Lung (tissue), 12 donors: ENCODE results near the gene SMURF1. TPM values are rescaled to one million over a fixed set of nuclear protein-coding genes. Genes with fewer than 3 reads are reported as not detected.
A peak's percentile ranks its signal among the peaks of the same experiment; 100 is the strongest.

Experiments
- ATAC-seq: fragments of 200-7000 bp; cut with Tn5 transposase; one replicate; pipeline ENCODE4 v1.9.1; 2020; ENCODE audit warnings: moderate number of reproducible peaks; ENCODE audit not compliant: insufficient read depth, low FRiP score
- DNase-seq, 3 donors: peaks; one replicate each; pipeline ENCODE4 v3.0.0-alpha.2; 2013 to 2017
- H3K27ac ChIP-seq, 2 donors: one replicate each; pipeline ENCODE4 v1.5.1; 2013; ENCODE audit warnings: mild to moderate bottlenecking in 2 of 2, moderate library complexity in 2 of 2, control low read depth in 1 of 2, inconsistent platforms in 1 of 2, low read depth in 1 of 2, low read length in 1 of 2
- H3K27me3 ChIP-seq, 3 donors: one replicate each; pipeline ENCODE4 v1.5.1; 2013; ENCODE audit warnings: low read length in 2 of 3; ENCODE audit not compliant: control insufficient read depth in 3 of 3, insufficient read depth in 3 of 3
- H3K36me3 ChIP-seq, 4 donors: one replicate each; pipeline ENCODE4 v1.5.1; 2013; ENCODE audit warnings: low read length in 4 of 4, mild to moderate bottlenecking in 1 of 4, moderate library complexity in 1 of 4; ENCODE audit not compliant: control insufficient read depth in 4 of 4, insufficient read depth in 4 of 4
- H3K4me1 ChIP-seq, 5 donors: one replicate each; pipeline ENCODE4 v1.5.1; 2013; ENCODE audit warnings: low read length in 5 of 5, mild to moderate bottlenecking in 2 of 5, moderate library complexity in 1 of 5; ENCODE audit not compliant: control insufficient read depth in 5 of 5, insufficient read depth in 5 of 5
- H3K4me3 ChIP-seq: one replicate; pipeline ENCODE4 v1.5.1; 2013; ENCODE audit warnings: mild to moderate bottlenecking, control low read depth, moderate library complexity
- H3K9ac ChIP-seq, 2 donors: one replicate each; pipeline ENCODE4 v1.5.1; 2013; ENCODE audit warnings: low read length in 2 of 2, control low read depth in 1 of 2; ENCODE audit not compliant: insufficient read depth in 1 of 2
- H3K9me3 ChIP-seq, 4 donors: one replicate each; pipeline ENCODE4 v1.5.1; 2013; ENCODE audit warnings: low read length in 3 of 4, mild to moderate bottlenecking in 1 of 4, moderate library complexity in 1 of 4; ENCODE audit not compliant: control insufficient read depth in 4 of 4, insufficient read depth in 3 of 4
- WGBS, 2 donors: extraction: QIAGEN DNeasy Blood & Tissue Kit; methylation state at CpG; one replicate each; pipeline ENCODE4 v1.1.7; 2013; 5-methylcytosine and 5-hydroxymethylcytosine counted together
- polyA plus RNA-seq, 2 donors: library from polyadenylated mRNA; stranded (reverse); fragments of 200-250 nt; gene quantifications; one replicate each; pipeline ENCODE4 v1.2.1, GENCODE V29; 2013
- total RNA-seq, 2 donors: library from RNA; depleted of rRNA in 1 of 2; stranded (reverse); fragments of >200 nt in 1 of 2; gene quantifications; one replicate each; pipeline ENCODE4 v1.2.1, GENCODE V29; 2014 to 2021
- TF ChIP-seq, protein P1 (sequence below): IDR thresholded peaks from 2 replicates; pipeline ENCODE4 v1.5.1; 2012; ENCODE audit warnings: mild to moderate bottlenecking; ENCODE audit errors: control extremely low read depth, extremely low read depth
- donor health status: control.
- donor health status: control.
- donor health status: Bipolar disorder and iron deficiency.
- donor health status: healthy.
- donor health status: DM: yes; HTN: yes; CAD: no.

Gene SMURF1
- total and polyA plus RNA-seq, 4 donors: 9.0 to 36.4 (median 21.5) TPM

DNA sequence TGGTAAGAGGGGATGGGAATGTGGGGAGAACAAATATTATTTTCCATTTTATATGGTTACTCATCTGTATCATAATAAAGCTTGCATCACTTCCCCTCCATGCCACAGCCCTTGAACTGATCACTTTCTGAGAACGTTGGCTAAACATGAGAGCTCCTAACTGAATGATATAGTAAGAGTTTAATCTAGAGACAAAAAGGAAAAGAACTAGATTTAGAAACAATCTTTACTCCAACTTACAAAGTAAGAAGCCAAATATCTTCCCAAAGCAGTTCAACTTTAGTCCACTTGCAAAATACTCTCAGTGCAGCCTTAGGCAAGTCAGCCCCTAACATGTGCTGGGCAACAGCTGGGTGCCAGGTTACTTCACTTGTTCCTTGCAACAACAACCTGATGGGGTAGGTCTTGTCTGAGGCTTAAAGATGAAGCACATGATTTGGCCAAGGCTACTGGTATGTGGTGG, 20.3 kb downstream of the SMURF1 start:
- Histone ChIP-seq H3K36me3 (no peaks in the 10 kb centered on the region), H3K9me3 (peaks cover 0 to 3% (median 0%) of the 10 kb centered on the region in 4 donors), H3K4me3 (no peak overlapping the region), H3K27ac (peak overlapping the region in 1 of 2 donors; percentile 76), H3K27me3 (no peaks in the 10 kb centered on the region), H3K4me1 (peaks cover 0 to 24% (median 16%) of the 10 kb centered on the region in 5 donors), H3K9ac (no peak overlapping the region)
- TF ChIP-seq, protein P1, sequence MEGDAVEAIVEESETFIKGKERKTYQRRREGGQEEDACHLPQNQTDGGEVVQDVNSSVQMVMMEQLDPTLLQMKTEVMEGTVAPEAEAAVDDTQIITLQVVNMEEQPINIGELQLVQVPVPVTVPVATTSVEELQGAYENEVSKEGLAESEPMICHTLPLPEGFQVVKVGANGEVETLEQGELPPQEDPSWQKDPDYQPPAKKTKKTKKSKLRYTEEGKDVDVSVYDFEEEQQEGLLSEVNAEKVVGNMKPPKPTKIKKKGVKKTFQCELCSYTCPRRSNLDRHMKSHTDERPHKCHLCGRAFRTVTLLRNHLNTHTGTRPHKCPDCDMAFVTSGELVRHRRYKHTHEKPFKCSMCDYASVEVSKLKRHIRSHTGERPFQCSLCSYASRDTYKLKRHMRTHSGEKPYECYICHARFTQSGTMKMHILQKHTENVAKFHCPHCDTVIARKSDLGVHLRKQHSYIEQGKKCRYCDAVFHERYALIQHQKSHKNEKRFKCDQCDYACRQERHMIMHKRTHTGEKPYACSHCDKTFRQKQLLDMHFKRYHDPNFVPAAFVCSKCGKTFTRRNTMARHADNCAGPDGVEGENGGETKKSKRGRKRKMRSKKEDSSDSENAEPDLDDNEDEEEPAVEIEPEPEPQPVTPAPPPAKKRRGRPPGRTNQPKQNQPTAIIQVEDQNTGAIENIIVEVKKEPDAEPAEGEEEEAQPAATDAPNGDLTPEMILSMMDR: no peak
- no peak for ATAC-seq
- DNase-seq: no peak
- WGBS, 2 donors: 0 to 15% methylated on average over 1 of the region's 1 CpG

GRCh38 chr7:99122762-99123161, 21.1 kb downstream of the SMURF1 start:
- H3K4me1 ChIP-seq: peaks cover 0 to 24% (median 16%) of the 10 kb centered on the region in 5 donors
- 89 to 94% methylated on average over 6 of the region's 6 CpGs for WGBS, 2 donors
- H3K9me3 ChIP-seq: peaks cover 0 to 3% (median 0%) of the 10 kb centered on the region in 4 donors
- ATAC-seq (no peak), DNase-seq (no peak)
- no peak overlapping the region for H3K27ac ChIP-seq
- no peak overlapping the region for H3K9ac ChIP-seq
- TF ChIP-seq, protein P1: no peak
- no peaks in the 10 kb centered on the region for H3K27me3 ChIP-seq
- H3K4me3 ChIP-seq: no peak overlapping the region
- no peaks in the 10 kb centered on the region for H3K36me3 ChIP-seq

- no peaks in the 10 kb centered on the region for H3K27me3 ChIP-seq
- no peak overlapping the region for H3K9ac ChIP-seq
- peaks cover 0 to 3% (median 0%) of the 10 kb centered on the region in 4 donors for H3K9me3 ChIP-seq
- TF ChIP-seq, protein P1: no peak
- 70 to 83% methylated on average over 13 of the region's 13 CpGs for WGBS, 2 donors
- peaks cover 0 to 24% (median 15%) of the 10 kb centered on the region in 5 donors for H3K4me1 ChIP-seq
- H3K27ac ChIP-seq: peak overlapping the region; percentile 2 to 57
- no peak overlapping the region for H3K4me3 ChIP-seq
- peak; percentile 28 to 71 (median 53) for DNase-seq
- no peak for ATAC-seq
- no peaks in the 10 kb centered on the region for H3K36me3 ChIP-seq
These were observed 22.3 kb downstream of the SMURF1 start for GRCh38 chr7:99121496-99122021.
